ENCODE data around the gene AFAP1L2.

Gene AFAP1L2

GRCh38 chr10:114412907-114413797, 8.8 kb upstream of the AFAP1L2 start:
- FAIRE-seq (no peak), DNase-seq (ENCODE audit: extremely low spot score, insufficient read length, low read depth) (no peak)

- DNase-seq (ENCODE audit: extremely low spot score, insufficient read length, low read depth) = no peak
- FAIRE-seq = no peak
These were observed 4.7 kb upstream of the AFAP1L2 start for GRCh38 chr10:114408968-114409444.

- FAIRE-seq (no peak), DNase-seq (ENCODE audit: extremely low spot score, insufficient read length, low read depth) (no peak)
These were observed 4.0 kb upstream of the AFAP1L2 start for GRCh38 chr10:114408112-114408967.

GRCh38 chr10:114406455-114406854, 2.2 kb upstream of the AFAP1L2 start:
- FAIRE-seq (no peak), DNase-seq (ENCODE audit: extremely low spot score, insufficient read length, low read depth) (no peak)

- DNase-seq (ENCODE audit: extremely low spot score, insufficient read length, low read depth) (no peak), FAIRE-seq (no peak)
These were observed 679 bp upstream of the AFAP1L2 start for GRCh38 chr10:114405011-114405350.

- no peak for DNase-seq (ENCODE audit: extremely low spot score, insufficient read length, low read depth)
- no peak for FAIRE-seq
These were observed 651 bp downstream of the AFAP1L2 start for GRCh38 chr10:114403541-114404161.

GRCh38 chr10:114402871-114403540, 1.3 kb downstream of the AFAP1L2 start:
- DNase-seq (ENCODE audit: extremely low spot score, insufficient read length, low read depth) = no peak
- no peak for FAIRE-seq

GRCh38 chr10:114402233-114402632, 2.1 kb downstream of the AFAP1L2 start:
- FAIRE-seq = no peak
- no peak for DNase-seq (ENCODE audit: extremely low spot score, insufficient read length, low read depth)

GRCh38 chr10:114401195-114401791, 3.0 kb downstream of the AFAP1L2 start:
- DNase-seq (ENCODE audit: extremely low spot score, insufficient read length, low read depth) (no peak), FAIRE-seq (no peak)

- DNase-seq (ENCODE audit: extremely low spot score, insufficient read length, low read depth) (no peak), FAIRE-seq (no peak)
These were observed 4.2 kb downstream of the AFAP1L2 start for GRCh38 chr10:114400091-114400490.

- FAIRE-seq = no peak
- no peak for DNase-seq (ENCODE audit: extremely low spot score, insufficient read length, low read depth)
These were observed 4.7 kb downstream of the AFAP1L2 start for GRCh38 chr10:114399576-114399975.

GRCh38 chr10:114398587-114399331, 5.5 kb downstream of the AFAP1L2 start:
- no peak for FAIRE-seq

GRCh38 chr10:114397651-114398145, 6.6 kb downstream of the AFAP1L2 start:
- FAIRE-seq (no peak), DNase-seq (ENCODE audit: extremely low spot score, insufficient read length, low read depth) (no peak)

More at GRCh38 chr10:114398587-114399331, 5.5 kb downstream of the AFAP1L2 start:
- DNase-seq (ENCODE audit: extremely low spot score, insufficient read length, low read depth) = no peak

GRCh38 chr10:114396464-114396863, 7.8 kb downstream of the AFAP1L2 start:
- FAIRE-seq (no peak), DNase-seq (ENCODE audit: extremely low spot score, insufficient read length, low read depth) (no peak)

GRCh38 chr10:114395366-114396022, 8.8 kb downstream of the AFAP1L2 start:
- FAIRE-seq (no peak), DNase-seq (ENCODE audit: extremely low spot score, insufficient read length, low read depth) (no peak)

GRCh38 chr10:114394531-114394930, 9.8 kb downstream of the AFAP1L2 start:
- no peak for FAIRE-seq
- DNase-seq (ENCODE audit: extremely low spot score, insufficient read length, low read depth) = no peak

- DNase-seq (ENCODE audit: extremely low spot score, insufficient read length, low read depth) (no peak), FAIRE-seq (no peak)
These were observed 10.4 kb downstream of the AFAP1L2 start for GRCh38 chr10:114393886-114394285.

- DNase-seq (ENCODE audit: extremely low spot score, insufficient read length, low read depth) (no peak), FAIRE-seq (no peak)
These were observed 10.8 kb downstream of the AFAP1L2 start for GRCh38 chr10:114393482-114393881.

Measured in GM18507 (cell line).